SK-N-SH (cell line): ENCODE measurements around the gene MEPCE. TPM values are rescaled to one million over a fixed set of nuclear protein-coding genes. Genes with fewer than 3 reads are reported as not detected.

Experiments
- CTCF ChIA-PET: fragments of 300-600, 350-600 bp; formaldehyde crosslinking; extraction: SDS; loops from one replicate; lab custom pipeline; 2021; lab: Yijun Ruan, JAX
- POLR2A ChIA-PET: fragments of 350-600 bp; sonication (Branson Sonifier 250); formaldehyde crosslinking; extraction: SDS; loops from one replicate; lab custom pipeline; 2020; ENCODE audit warnings: antibody characterized with exemption, inconsistent platforms; lab: Yijun Ruan, JAX
- DNase-seq: peaks from one replicate; pipeline ENCODE4 v3.0.0; 2012
- H2AFZ ChIP-seq: fragments of 200-600 bp; sonication (generic); 2 replicates; pipeline ENCODE4 v1.8.1; 2016; ENCODE audit warnings: antibody characterized with exemption, mild to moderate bottlenecking, low read depth
- H3F3A ChIP-seq: fragments of 200-600 bp; sonication (generic); replicated peaks from 2 replicates; pipeline ENCODE3; 2016; ENCODE audit warnings: antibody characterized with exemption, mild to moderate bottlenecking; ENCODE audit not compliant: insufficient read depth
- H3K27ac ChIP-seq, 2 experiments: fragments of 200-500 bp in 1 of 2; fragments of 200-600 bp in 1 of 2; sonication (Bioruptor generic) in 1 of 2; sonication (generic), shearing (Covaris generic) in 1 of 2; 2 replicates each; pipeline versions ENCODE4 v1.5.1 to v1.6.1; 2014 to 2016; ENCODE audit warnings: low read depth in 2 of 2, inconsistent platforms in 1 of 2, low read length in 1 of 2, mild to moderate bottlenecking in 1 of 2, mixed read lengths in 1 of 2
- H3K27me3 ChIP-seq: fragments of 200-600 bp; sonication (generic), shearing (Covaris generic); 2 replicates; pipeline ENCODE4 v1.6.1; 2016; ENCODE audit warnings: mixed run types; ENCODE audit not compliant: insufficient read depth
- H3K36me3 ChIP-seq, 2 experiments: fragments of 200-500 bp in 1 of 2; fragments of 200-600 bp in 1 of 2; sonication (Bioruptor generic) in 1 of 2; sonication (generic) in 1 of 2; replicated peaks in 1 of 2; 2 replicates each; pipeline versions ENCODE3 to v1.5.1; 2014 to 2016; ENCODE audit warnings: low read length in 1 of 2, mild to moderate bottlenecking in 1 of 2; ENCODE audit not compliant: insufficient read depth in 2 of 2, control insufficient read depth in 1 of 2
- H3K4me1 ChIP-seq, 2 experiments: fragments of 200-500 bp in 1 of 2; fragments of 200-600 bp in 1 of 2; sonication (Bioruptor generic) in 1 of 2; sonication (generic), shearing (Covaris generic) in 1 of 2; 2 replicates each; pipeline versions ENCODE4 v1.5.1 to v1.6.1; 2014 to 2016; ENCODE audit warnings: low read depth in 1 of 2, low read length in 1 of 2, mixed run types in 1 of 2; ENCODE audit not compliant: insufficient read depth in 2 of 2, control insufficient read depth in 1 of 2
- H3K4me2 ChIP-seq: fragments of 200-600 bp; sonication (generic), shearing (Covaris generic); 2 replicates; pipeline ENCODE4 v1.6.1; 2017; ENCODE audit warnings: mixed run types
- H3K4me3 ChIP-seq, 2 experiments: fragments of 200-500 bp in 1 of 2; fragments of 200-600 bp in 1 of 2; sonication (Bioruptor generic) in 1 of 2; sonication (generic), shearing (Covaris generic) in 1 of 2; 2 replicates each; pipeline versions ENCODE4 v1.5.1 to v1.8.1; 2014 to 2016; ENCODE audit warnings: low read depth in 2 of 2, inconsistent platforms in 1 of 2, low read length in 1 of 2, mild to moderate bottlenecking in 1 of 2, mixed read lengths in 1 of 2, moderate library complexity in 1 of 2
- H3K79me2 ChIP-seq: fragments of 200-600 bp; sonication (generic); 2 replicates; pipeline ENCODE4 v1.8.1; 2017; ENCODE audit warnings: mild to moderate bottlenecking; ENCODE audit not compliant: insufficient read depth
- H3K9ac ChIP-seq: fragments of 200-600 bp; sonication (generic); 2 replicates; pipeline ENCODE4 v1.6.1; 2017; ENCODE audit warnings: mixed run types
- H3K9me2 ChIP-seq: fragments of 200-600 bp; sonication (generic); 2 replicates; pipeline ENCODE4 v1.6.1; 2017; ENCODE audit warnings: mixed run types
- H3K9me3 ChIP-seq: fragments of 200-600 bp; sonication (generic); 2 replicates; pipeline ENCODE4 v1.6.1; 2017; ENCODE audit warnings: mixed run types, mild to moderate bottlenecking, moderate library complexity
- H4K20me1 ChIP-seq: fragments of 200-600 bp; sonication (generic); 2 replicates; pipeline ENCODE4 v1.6.1; 2017; ENCODE audit warnings: mild to moderate bottlenecking, mixed run types; ENCODE audit not compliant: insufficient read depth
- EZH2phosphoT487 ChIP-seq: fragments of 200-600 bp; sonication (generic); IDR thresholded peaks from 2 replicates; pipeline ENCODE4 v1.6.1; 2017; ENCODE audit warnings: low read depth, mixed run types, mild to moderate bottlenecking, antibody characterized with exemption, moderate library complexity, borderline replicate concordance
- FOSL2 ChIP-seq: IDR thresholded peaks from 2 replicates; pipeline ENCODE4 v1.4.0; 2012; ENCODE audit warnings: low read depth, mild to moderate bottlenecking, moderate library complexity, borderline replicate concordance
- FOXJ3 ChIP-seq: sonication (generic); formaldehyde crosslinking; IDR thresholded peaks from 2 replicates; pipeline ENCODE4 v1.5.1; 2020; ENCODE audit warnings: mild to moderate bottlenecking, missing genetic modification reagents
- NRF1 ChIP-seq: IDR thresholded peaks from 2 replicates; pipeline ENCODE4 v1.6.1; 2012; ENCODE audit warnings: low read depth, mild to moderate bottlenecking, low read length
- RAD21 ChIP-seq: IDR thresholded peaks from 2 replicates; pipeline ENCODE4 v1.6.1; 2012; ENCODE audit warnings: mild to moderate bottlenecking, low read length
- SIN3A ChIP-seq: IDR thresholded peaks from 2 replicates; pipeline ENCODE4 v1.6.1; 2012; ENCODE audit warnings: low read depth, mild to moderate bottlenecking, low read length, moderate library complexity, borderline replicate concordance
- SMC3 ChIP-seq: IDR thresholded peaks from 2 replicates; pipeline ENCODE4 v1.6.1; 2012; ENCODE audit warnings: low read depth, low read length, improper control_type of control experiment
- WGBS: methylation state at CpG from one replicate; pipeline ENCODE4 v1.1.6; 2017; ENCODE audit warnings: low lambda C conversion rate; 5-methylcytosine and 5-hydroxymethylcytosine counted together
- polyA plus RNA-seq, 3 experiments: library from polyadenylated mRNA; depleted of rRNA; stranded (reverse); fragments of >200 nt; gene quantifications; 2 replicates each; pipeline ENCODE4 v1.2.3, GENCODE V29; 2012
- TF ChIP-seq, protein P1 (sequence below): IDR thresholded peaks from 2 replicates; pipeline ENCODE4; 2012
- TF ChIP-seq, protein P2 (sequence below): IDR thresholded peaks from 2 replicates; pipeline ENCODE4 v1.4.0; 2012; ENCODE audit warnings: low read depth
- TF ChIP-seq, protein P3 (sequence below): fragments of 150-350 bp; IDR thresholded peaks from 2 replicates; pipeline ENCODE4 v1.6.1; 2017; ENCODE audit warnings: antibody characterized with exemption, low read length, low read depth, borderline replicate concordance
- TF ChIP-seq, protein P4 (sequence below): IDR thresholded peaks from 2 replicates; pipeline ENCODE4 v1.6.1; 2012; ENCODE audit warnings: mild to moderate bottlenecking, low read depth, low read length, moderate library complexity
- TF ChIP-seq, protein P5 (sequence below): IDR thresholded peaks from 2 replicates; pipeline ENCODE4 v1.4.0; 2012; ENCODE audit warnings: low read depth, borderline replicate concordance

MEPCE gene
- polyA plus RNA-seq, 1 of the 3 experiments (the other 2 are of a cell fraction), result 20.2 TPM

DNA sequence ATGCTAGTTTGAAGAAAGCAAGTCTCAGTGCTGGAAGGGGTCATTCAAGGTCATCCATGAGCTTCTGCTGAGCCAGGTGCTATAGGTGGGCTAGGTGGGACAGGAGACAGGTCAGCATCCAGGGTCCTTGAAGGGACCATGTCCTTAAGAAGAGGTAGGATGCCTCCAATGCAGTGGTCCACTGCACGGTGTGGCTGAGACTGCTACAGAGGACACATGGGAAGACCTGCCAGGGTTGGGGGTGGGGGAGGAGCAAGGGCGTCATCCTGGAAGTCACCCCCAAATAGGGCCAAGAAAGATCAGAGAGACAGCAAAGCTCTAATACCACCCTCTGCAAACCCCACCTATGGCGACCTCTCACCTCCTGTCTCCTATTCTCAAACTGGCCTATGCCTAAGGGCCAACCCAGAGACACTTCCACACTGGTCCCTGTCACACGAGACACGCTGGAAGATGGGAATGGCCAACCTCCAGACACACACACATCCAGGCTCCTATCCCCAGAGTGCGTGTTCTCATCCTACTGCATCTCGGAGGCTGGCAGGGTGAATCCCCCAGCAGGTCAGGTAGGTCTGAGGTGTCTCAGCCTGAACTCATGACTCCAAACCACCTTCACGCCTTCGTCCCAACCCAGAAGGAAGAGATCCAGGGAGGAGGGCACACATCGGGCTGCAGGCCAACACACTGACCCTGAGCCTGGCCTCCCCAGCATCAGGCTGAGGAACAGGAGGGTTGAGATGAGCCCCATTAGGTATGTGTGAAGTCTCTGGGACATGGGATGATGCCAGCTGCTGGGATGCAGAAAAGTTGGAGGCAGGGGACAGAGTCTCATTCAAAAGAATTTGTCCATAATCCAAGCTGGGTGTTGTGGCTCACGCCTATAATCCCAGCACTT is 12.3 kb downstream of the MEPCE start:
- Histone ChIP-seq H2AFZ (no peak overlapping the region), H3F3A (peaks cover 28% of the 10 kb centered on the region), H3K4me3 (no peak overlapping the region), H3K27ac (no peak overlapping the region), H4K20me1 (no peaks in the 10 kb centered on the region), H3K36me3 (no peaks in the 10 kb centered on the region), H3K4me2 (no peak overlapping the region), H3K9ac (no peak overlapping the region), H3K4me1 (peaks cover 2 to 4% of the 10 kb centered on the region in 2 experiments; a peak in 2 of 4 replicates), H3K9me3 (no peaks in the 10 kb centered on the region), H3K9me2 (no peaks in the 10 kb centered on the region)
- ChIA-PET CTCF (interaction anchor here (0.7 to 3.0 kb wide), 4 partner anchors 8 to 122 kb away, joined by 3 to 21 read pairs (median 6); no protein-coding TSS in a partner anchor), POLR2A (no interaction called here)
- 86% methylated on average over 11 of the region's 11 CpGs for WGBS
- no peak for DNase-seq
- TF ChIP-seq SMC3 (no peak), FOSL2 (no peak), RAD21 (no peak), SIN3A (no peak), FOXJ3 (CRISPR knock-in tag) (no peak), EZH2phosphoT487 (no peak), NRF1 (no peak)
- TF ChIP-seq, protein P1, sequence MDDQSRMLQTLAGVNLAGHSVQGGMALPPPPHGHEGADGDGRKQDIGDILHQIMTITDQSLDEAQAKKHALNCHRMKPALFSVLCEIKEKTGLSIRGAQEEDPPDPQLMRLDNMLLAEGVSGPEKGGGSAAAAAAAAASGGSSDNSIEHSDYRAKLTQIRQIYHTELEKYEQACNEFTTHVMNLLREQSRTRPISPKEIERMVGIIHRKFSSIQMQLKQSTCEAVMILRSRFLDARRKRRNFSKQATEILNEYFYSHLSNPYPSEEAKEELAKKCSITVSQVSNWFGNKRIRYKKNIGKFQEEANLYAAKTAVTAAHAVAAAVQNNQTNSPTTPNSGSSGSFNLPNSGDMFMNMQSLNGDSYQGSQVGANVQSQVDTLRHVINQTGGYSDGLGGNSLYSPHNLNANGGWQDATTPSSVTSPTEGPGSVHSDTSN, result no peak
- TF ChIP-seq, protein P2, sequence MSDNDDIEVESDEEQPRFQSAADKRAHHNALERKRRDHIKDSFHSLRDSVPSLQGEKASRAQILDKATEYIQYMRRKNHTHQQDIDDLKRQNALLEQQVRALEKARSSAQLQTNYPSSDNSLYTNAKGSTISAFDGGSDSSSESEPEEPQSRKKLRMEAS, result no peak
- TF ChIP-seq, protein P3, sequence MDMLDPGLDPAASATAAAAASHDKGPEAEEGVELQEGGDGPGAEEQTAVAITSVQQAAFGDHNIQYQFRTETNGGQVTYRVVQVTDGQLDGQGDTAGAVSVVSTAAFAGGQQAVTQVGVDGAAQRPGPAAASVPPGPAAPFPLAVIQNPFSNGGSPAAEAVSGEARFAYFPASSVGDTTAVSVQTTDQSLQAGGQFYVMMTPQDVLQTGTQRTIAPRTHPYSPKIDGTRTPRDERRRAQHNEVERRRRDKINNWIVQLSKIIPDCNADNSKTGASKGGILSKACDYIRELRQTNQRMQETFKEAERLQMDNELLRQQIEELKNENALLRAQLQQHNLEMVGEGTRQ, result no peak
- TF ChIP-seq, protein P4, sequence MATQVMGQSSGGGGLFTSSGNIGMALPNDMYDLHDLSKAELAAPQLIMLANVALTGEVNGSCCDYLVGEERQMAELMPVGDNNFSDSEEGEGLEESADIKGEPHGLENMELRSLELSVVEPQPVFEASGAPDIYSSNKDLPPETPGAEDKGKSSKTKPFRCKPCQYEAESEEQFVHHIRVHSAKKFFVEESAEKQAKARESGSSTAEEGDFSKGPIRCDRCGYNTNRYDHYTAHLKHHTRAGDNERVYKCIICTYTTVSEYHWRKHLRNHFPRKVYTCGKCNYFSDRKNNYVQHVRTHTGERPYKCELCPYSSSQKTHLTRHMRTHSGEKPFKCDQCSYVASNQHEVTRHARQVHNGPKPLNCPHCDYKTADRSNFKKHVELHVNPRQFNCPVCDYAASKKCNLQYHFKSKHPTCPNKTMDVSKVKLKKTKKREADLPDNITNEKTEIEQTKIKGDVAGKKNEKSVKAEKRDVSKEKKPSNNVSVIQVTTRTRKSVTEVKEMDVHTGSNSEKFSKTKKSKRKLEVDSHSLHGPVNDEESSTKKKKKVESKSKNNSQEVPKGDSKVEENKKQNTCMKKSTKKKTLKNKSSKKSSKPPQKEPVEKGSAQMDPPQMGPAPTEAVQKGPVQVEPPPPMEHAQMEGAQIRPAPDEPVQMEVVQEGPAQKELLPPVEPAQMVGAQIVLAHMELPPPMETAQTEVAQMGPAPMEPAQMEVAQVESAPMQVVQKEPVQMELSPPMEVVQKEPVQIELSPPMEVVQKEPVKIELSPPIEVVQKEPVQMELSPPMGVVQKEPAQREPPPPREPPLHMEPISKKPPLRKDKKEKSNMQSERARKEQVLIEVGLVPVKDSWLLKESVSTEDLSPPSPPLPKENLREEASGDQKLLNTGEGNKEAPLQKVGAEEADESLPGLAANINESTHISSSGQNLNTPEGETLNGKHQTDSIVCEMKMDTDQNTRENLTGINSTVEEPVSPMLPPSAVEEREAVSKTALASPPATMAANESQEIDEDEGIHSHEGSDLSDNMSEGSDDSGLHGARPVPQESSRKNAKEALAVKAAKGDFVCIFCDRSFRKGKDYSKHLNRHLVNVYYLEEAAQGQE, result no peak
- TF ChIP-seq, protein P5, sequence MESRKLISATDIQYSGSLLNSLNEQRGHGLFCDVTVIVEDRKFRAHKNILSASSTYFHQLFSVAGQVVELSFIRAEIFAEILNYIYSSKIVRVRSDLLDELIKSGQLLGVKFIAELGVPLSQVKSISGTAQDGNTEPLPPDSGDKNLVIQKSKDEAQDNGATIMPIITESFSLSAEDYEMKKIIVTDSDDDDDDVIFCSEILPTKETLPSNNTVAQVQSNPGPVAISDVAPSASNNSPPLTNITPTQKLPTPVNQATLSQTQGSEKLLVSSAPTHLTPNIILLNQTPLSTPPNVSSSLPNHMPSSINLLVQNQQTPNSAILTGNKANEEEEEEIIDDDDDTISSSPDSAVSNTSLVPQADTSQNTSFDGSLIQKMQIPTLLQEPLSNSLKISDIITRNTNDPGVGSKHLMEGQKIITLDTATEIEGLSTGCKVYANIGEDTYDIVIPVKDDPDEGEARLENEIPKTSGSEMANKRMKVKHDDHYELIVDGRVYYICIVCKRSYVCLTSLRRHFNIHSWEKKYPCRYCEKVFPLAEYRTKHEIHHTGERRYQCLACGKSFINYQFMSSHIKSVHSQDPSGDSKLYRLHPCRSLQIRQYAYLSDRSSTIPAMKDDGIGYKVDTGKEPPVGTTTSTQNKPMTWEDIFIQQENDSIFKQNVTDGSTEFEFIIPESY, result no peak
- TF ChIP-seq, all 33 proteins: peak for 0
- Histone ChIP-seq H3K79me2 (no peaks in the 10 kb centered on the region), H3K27me3 (no peaks in the 10 kb centered on the region)
